ENCODE measurements around the gene PEDS1.
"Not testable (repeated sequence)": the region's sequence is repeated elsewhere in the genome, so short reads cannot be mapped to it uniquely, and the experiment has no call there.

PEDS1 gene

GRCh38 chr20:50153500-50154377 is at the start of gene PEDS1:
Gene PEDS1, minus strand, starts transcription at chr20:50153723. Its CDS starts 86 bp downstream, at chr20:50153637.
- DNase-seq: peak; percentile 85 to 88

GRCh38 chr20:50202677-50203076 is 49.2 kb upstream of the PEDS1 start:
- DNase-seq: no peak

GRCh38 chr20:50201710-50202109 is 48.2 kb upstream of the PEDS1 start:
- not testable (repeated sequence) for DNase-seq

- DNase-seq: no peak
Observed at GRCh38 chr20:50200482-50201104, 47.1 kb upstream of the PEDS1 start.

- DNase-seq: no peak
Observed at GRCh38 chr20:50199703-50200102, 46.2 kb upstream of the PEDS1 start.

DNA sequence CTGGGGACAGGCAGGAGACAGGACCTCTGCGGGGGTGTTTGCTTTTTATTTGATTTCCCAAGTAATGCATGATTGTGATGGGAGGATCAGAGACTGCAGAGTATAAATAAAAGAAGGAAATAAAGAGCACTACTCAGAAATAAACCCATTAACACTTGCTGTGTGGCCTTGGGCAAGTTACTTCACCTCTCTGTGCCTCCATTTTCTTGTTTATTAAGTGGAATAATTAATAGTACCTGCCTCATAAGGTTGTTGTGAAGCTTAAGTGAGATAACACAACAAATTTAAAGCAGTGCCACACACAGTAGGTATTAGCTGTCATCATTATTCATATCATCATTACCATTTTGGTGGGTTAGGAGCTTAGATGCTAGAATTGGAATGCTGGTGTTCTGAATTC is 45.2 kb upstream of the PEDS1 start:
- no peak for DNase-seq

- DNase-seq: no peak
Observed at GRCh38 chr20:50198180-50198666, 44.7 kb upstream of the PEDS1 start.

GRCh38 chr20:50197463-50198179 is 44.1 kb upstream of the PEDS1 start:
- no peak for DNase-seq

- DNase-seq: no peak
Observed at GRCh38 chr20:50196896-50197295, 43.4 kb upstream of the PEDS1 start.

GRCh38 chr20:50196248-50196647 is 42.7 kb upstream of the PEDS1 start:
- no peak for DNase-seq

GRCh38 chr20:50195524-50196120 is 42.1 kb upstream of the PEDS1 start:
- DNase-seq: no peak

- no peak for DNase-seq
Observed at GRCh38 chr20:50194831-50195523, 41.5 kb upstream of the PEDS1 start.

GRCh38 chr20:50194422-50194830 is 40.9 kb upstream of the PEDS1 start:
- peak; percentile 40 to 65 for DNase-seq

- no peak for DNase-seq
Observed at GRCh38 chr20:50193836-50194421, 40.4 kb upstream of the PEDS1 start.

DNA sequence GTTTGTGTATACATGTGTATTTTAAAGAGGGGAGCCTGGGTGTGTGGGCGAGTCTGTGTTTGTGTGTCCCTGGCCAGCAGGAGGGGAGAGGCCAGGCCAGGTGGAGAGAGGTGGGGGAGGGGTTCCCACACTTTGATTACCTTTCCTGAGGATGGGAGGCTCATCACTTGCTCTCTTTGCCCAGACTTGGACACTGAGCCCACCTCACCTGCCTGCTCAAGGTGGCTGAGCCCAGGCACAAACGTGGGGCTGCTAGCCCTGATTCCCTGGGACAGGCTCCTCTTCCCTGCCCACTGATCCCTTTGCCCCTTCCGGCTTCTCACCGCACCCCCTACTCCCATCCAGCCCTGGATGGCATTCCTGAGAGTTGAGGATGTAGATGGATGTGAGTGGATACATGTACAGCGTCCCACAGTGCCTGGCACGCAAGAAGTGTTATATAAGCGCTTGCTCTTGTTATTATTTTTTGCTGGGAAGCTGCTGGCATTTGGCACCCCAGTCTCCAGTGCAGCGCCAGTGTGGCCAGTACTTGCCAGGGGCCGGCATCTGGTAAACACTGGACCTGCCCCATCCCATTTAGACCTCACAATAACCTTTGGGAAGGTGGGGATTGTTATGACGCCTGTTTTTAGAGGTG is 39.8 kb upstream of the PEDS1 start:
- no peak for DNase-seq

GRCh38 chr20:50192364-50193198 is 39.1 kb upstream of the PEDS1 start:
- peak; percentile 85 to 92 for DNase-seq

GRCh38 chr20:50191544-50192363 is 38.2 kb upstream of the PEDS1 start:
- DNase-seq: no peak

- peak; percentile 61 for DNase-seq
Observed at GRCh38 chr20:50191065-50191543, 37.6 kb upstream of the PEDS1 start.

Measured in inflammatory macrophage treated with lipopolysaccharide for 1 hour (primary cell).